ENCODE measurements around the gene CHST11. TPM values are rescaled to one million over a fixed set of nuclear protein-coding genes. Genes with fewer than 3 reads are reported as not detected.

CHST11 gene
- total and polyA plus RNA-seq, 9 of the 15 experiments (the other 6 are each of a cell fraction or from before 2014, with no cell fraction given), result 2.3 to 38.7 (median 15.0) TPM

DNA sequence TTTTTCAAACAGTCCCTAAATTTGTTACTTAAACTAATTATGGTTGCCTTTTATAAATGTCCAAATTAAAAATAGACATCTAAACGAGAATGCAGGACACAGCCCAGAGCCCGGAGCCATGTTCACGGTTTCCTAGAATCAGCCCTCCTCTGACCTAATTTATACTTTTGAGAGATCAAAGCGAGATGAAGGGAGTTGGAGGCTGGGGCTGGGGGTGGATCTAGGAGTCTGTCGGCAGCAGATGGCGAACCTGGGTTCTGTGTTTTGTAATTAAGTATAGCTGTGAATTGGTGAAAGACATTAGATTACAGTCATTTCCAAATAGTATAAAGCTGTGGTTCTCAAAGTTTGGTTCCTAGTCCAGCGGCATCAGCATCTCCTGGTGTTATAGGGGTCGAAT is 291.2 kb downstream of the CHST11 start:
- Histone ChIP-seq H3K4me1 (replicated peaks in 1 of 2; ENCODE audit: control insufficient read depth in 2 of 2, insufficient read depth in 2 of 2, low read length in 2 of 2) (peaks cover 3 to 11% of the 10 kb centered on the region in 2 experiments; a peak in 1 of 5 replicates), H3K27me3 (ENCODE audit: control insufficient read depth in 2 of 2, insufficient read depth in 2 of 2, low read length in 2 of 2) (no peaks in the 10 kb centered on the region), H2AFZ (ENCODE audit: low read depth, low read length) (no peak overlapping the region), H3K4me2 (ENCODE audit: insufficient read depth, low read length) (no peak overlapping the region), H3K9me3 (replicated peaks; ENCODE audit: control insufficient read depth, insufficient read depth, low read depth, low read length) (no peaks in the 10 kb centered on the region), H3K36me3 (ENCODE audit: control insufficient read depth, insufficient read depth, low read length) (0 out of 3 replicates have a peak, but pooled peaks cover 1% of the 10 kb centered on the region), H3K4me3 (no peak overlapping the region), H3K9ac (ENCODE audit: insufficient read depth in 1 of 2, low read depth in 2 of 2, low read length in 2 of 2) (no peak overlapping the region), H3K9me1 (ENCODE audit: control insufficient read depth, insufficient read depth, low read length) (no peaks in the 10 kb centered on the region), H3K79me2 (ENCODE audit: control insufficient read depth, insufficient read depth, low read length) (peaks cover 5% of the 10 kb centered on the region; the same call in 1 of the 3 replicates), H3K27ac (ENCODE audit: extremely low read depth, low read depth, low read length) (no peak overlapping the region), H4K20me1 (replicated peaks; ENCODE audit: control insufficient read depth, insufficient read depth, low read length) (0 out of 2 replicates have a peak, but pooled peaks cover 6% of the 10 kb centered on the region)
- in situ Hi-C loops (cut with MboI) (no loop called here), intact Hi-C loops (cut with micrococcal nuclease) (no loop called here)
- POLR2A ChIA-PET, result interaction anchor here (0.9 kb wide), 1 partner anchor 15 kb away, joined by 3 read pairs; no protein-coding TSS in a partner anchor
- 44% methylated on average over 8 of the region's 8 CpGs for WGBS (ENCODE audit: insufficient coverage, low coverage, missing lambda C conversion rate)
- TF ChIP-seq FOXK1 (CRISPR knock-in tag; IDR thresholded peaks at IDR 0.05; ENCODE audit: borderline replicate concordance) (no peak), NCOA4 (IDR thresholded peaks at IDR 0.05; ENCODE audit: partially characterized antibody) (no peak), ZNF583 (CRISPR knock-in tag; IDR thresholded peaks at IDR 0.05) (no peak), KAT7 (CRISPR knock-in tag; IDR thresholded peaks at IDR 0.05; ENCODE audit: borderline replicate concordance) (no peak)
- TF ChIP-seq, protein P1, sequence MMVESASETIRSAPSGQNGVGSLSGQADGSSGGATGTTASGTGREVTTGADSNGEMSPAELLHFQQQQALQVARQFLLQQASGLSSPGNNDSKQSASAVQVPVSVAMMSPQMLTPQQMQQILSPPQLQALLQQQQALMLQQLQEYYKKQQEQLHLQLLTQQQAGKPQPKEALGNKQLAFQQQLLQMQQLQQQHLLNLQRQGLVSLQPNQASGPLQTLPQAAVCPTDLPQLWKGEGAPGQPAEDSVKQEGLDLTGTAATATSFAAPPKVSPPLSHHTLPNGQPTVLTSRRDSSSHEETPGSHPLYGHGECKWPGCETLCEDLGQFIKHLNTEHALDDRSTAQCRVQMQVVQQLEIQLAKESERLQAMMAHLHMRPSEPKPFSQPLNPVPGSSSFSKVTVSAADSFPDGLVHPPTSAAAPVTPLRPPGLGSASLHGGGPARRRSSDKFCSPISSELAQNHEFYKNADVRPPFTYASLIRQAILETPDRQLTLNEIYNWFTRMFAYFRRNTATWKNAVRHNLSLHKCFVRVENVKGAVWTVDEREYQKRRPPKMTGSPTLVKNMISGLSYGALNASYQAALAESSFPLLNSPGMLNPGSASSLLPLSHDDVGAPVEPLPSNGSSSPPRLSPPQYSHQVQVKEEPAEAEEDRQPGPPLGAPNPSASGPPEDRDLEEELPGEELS (CRISPR knock-in tag; IDR thresholded peaks at IDR 0.05; ENCODE audit: borderline replicate concordance), result no peak
- FAIRE-seq (no peak), DNase-seq (ENCODE audit: extremely low read depth in 1 of 4, low spot score in 3 of 4) (no peak), ATAC-seq (no peak)
- BruUV-seq (replicated peaks), result no TSS peak
- CTCF ChIA-PET (ENCODE audit: low intra/inter-chr PET ratio), result no interaction called here
